HG02981 (cell line): ENCODE results near the gene PTH1R.
"Not testable (repeated sequence)": the region's sequence is repeated elsewhere in the genome, so short reads cannot be mapped to it uniquely, and the experiment has no call there.

Experiments
- ATAC-seq: cut with Tn5 transposase; IDR thresholded peaks from one replicate; pipeline ENCODE4 v1.9.1; 2021; ENCODE audit warnings: mild to moderate bottlenecking, moderate library complexity; ENCODE audit not compliant: unreplicated experiment

Gene PTH1R

DNA sequence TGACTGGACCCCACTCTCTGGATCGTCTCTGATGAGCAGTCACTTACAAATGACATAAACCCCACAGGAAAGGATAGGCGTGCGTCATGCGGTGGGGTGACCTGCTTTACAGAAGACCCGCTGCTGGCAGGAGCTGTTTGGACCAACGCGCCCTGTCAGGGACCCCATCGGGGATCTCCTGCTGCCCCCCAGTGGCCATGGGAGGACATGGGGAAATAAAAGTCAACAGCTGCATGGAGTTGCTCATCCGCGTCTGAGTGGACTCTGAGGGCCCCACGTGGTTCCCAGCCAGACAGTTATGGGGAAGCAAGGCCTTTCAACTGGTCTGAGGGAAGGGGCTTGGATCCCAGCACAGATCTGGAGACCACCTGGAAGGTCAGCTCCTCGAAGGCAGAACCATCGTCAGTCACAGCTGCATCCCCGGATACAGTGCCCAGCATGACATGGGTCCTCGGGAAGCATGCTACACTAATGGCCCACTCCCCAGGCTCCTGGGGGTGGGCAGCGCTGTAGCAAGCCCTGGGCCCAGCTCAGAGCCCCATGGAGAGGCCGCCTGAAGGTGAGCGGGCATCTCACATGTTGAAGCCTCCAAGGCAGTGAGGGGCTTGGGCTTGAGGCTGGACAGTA, 32.1 kb downstream of the PTH1R start:
- ATAC-seq, result peak; percentile 51

DNA sequence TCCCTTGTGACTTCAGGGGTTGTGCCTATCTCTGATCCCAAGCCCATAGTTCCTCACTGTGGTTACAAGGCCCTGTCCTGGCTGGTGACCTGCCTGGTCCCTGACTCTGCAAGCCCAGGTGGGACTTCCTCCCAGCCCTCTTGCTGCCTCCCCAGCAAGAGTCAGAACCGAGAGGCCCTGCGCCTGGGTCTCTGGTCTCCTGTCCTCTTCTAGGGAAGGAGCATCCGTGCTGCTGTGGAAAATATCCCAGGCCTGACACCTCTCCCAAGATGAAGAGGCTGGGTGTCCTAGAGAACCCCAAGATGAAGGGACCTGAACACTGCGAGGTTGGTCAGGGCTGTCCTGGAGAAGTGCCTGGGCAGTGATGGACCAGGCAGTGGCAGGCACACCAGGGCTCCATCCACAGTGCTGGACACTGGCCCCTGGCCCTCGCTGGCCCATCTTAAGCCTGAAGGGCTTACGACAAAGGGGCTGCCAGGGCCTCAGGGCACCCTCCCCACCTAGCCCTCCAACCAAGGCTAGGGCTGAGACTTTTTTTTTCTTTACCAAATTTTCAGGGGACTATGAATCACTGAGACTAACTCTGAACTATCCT, 32.7 kb downstream of the PTH1R start:
- no peak for ATAC-seq

- ATAC-seq, result not testable (repeated sequence)
These were observed 33.4 kb downstream of the PTH1R start for GRCh38 chr3:46910914-46911313.

- ATAC-seq, result no peak
These were observed 35.5 kb downstream of the PTH1R start for GRCh38 chr3:46912986-46913385.

- no peak for ATAC-seq
These were observed 36.1 kb downstream of the PTH1R start for GRCh38 chr3:46913644-46914043.

- no peak for ATAC-seq
These were observed 37.3 kb downstream of the PTH1R start for GRCh38 chr3:46914849-46915248.

- no peak for ATAC-seq
These were observed 37.8 kb downstream of the PTH1R start for GRCh38 chr3:46915297-46915822.

DNA sequence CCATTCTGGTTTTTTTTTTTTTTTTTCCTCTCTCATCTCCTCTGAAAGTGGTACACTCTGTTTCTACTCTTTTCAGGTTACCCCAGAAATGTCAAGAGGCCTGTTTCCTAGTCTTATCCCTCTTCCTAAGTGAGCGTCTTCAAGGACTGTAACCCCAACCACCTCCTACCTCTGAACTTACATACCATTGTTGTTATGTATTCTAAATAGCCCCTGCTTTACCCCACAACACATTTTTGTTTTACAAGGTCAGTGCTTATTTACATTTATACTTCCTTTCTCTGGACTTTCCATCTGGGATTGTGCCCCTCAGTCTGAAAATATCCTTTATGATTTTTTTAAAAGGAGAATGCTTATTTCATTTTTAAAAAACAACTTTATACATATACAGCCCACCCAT, 38.8 kb downstream of the PTH1R start:
- ATAC-seq, result no peak

DNA sequence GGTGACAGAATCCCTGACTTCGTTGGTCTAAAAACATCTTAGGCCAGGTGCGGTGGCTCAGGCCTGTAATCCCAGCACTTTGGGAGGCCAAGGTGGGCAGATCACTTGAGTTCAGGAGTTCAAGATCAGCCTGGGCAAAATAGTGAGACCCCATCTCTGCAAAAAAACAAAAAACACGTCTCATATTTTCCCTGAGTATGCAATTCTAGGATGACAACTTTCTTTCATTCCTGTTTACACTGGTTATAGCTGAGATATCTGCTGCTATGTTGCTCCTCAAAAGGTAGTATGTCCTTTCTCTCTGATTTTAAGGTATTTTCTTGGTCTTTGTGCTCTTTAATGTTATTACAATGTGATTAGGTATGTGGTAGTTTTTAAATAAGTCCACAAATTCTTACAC, 39.3 kb downstream of the PTH1R start:
- ATAC-seq, result no peak

DNA sequence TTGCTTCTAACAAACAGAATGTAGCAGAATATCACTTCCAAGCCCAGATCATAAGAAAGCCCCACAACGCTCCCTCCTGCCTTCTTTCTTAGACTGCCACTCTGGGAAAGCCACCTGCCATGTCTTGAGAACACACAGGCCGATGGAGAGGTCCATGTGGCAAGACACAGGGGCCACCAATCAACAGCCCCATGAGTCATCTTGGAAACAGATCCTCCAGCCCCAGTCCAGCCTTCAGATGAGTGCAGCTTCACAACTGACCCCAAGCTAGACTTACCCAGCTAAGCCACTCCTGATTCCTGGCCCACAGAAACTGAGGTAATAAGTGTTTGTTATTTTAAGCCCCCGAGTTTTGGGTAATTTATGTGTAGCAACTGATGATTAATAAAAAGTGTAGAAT, 39.7 kb downstream of the PTH1R start:
- ATAC-seq, result no peak

- no peak for ATAC-seq
These were observed 40.7 kb downstream of the PTH1R start for GRCh38 chr3:46918202-46918601.

- no peak for ATAC-seq
These were observed 41.1 kb downstream of the PTH1R start for GRCh38 chr3:46918634-46919033.

- no peak for ATAC-seq
These were observed 43.5 kb downstream of the PTH1R start for GRCh38 chr3:46921041-46921440.

- ATAC-seq, result no peak
These were observed 44.4 kb downstream of the PTH1R start for GRCh38 chr3:46921871-46922271.

GRCh38 chr3:46922426-46922825, 44.9 kb downstream of the PTH1R start:
- no peak for ATAC-seq

DNA sequence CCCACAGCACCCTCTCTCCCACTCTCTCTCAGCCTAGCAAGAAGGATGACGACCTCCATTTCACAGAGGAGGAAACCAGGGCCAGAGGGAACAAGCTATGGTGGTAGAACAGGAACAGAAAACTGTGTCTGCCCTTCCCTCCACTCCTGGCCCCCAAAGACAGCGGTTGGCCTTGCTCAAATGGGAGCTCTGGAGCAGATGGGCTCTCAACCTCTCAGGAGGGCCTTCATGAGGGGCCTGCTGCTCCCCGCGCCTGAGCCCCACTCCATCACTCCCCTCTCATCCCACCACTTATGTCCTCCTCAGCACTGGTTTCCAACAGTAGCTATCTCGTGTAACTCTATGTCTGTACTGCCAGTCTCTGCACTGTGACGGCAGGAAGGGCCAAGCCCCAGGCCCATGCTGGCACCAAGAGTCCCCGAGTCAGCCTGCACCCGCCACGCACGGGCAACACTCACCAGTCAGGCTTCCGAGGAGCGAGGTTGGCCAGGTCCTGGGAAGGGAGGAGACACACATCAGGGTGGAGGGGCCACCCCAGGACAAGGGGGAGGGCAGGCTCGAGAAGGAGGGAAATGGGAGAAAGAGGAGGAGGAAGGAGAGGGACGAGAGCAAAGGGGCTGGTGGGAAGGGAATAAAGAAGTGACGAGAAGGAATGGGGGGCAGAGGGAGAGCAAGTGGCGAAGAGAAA, 45.5 kb downstream of the PTH1R start:
- ATAC-seq, result no peak

- ATAC-seq, result no peak
These were observed 46.2 kb downstream of the PTH1R start for GRCh38 chr3:46923559-46924350.

GRCh38 chr3:46924921-46925584, 47.5 kb downstream of the PTH1R start:
- ATAC-seq, result no peak

GRCh38 chr3:46925585-46925934, 48.0 kb downstream of the PTH1R start:
- no peak for ATAC-seq

- ATAC-seq, result no peak
These were observed 48.5 kb downstream of the PTH1R start for GRCh38 chr3:46926039-46926438.

- no peak for ATAC-seq
These were observed 48.9 kb downstream of the PTH1R start for GRCh38 chr3:46926447-46926846.
